Measurements from ENCODE around the gene SRD5A2. TPM values are rescaled to one million over a fixed set of nuclear protein-coding genes. Genes with fewer than 3 reads are reported as not detected.

The SRD5A2 gene
- total RNA-seq, 3 donors from 2014 or later, result not detected

DNA sequence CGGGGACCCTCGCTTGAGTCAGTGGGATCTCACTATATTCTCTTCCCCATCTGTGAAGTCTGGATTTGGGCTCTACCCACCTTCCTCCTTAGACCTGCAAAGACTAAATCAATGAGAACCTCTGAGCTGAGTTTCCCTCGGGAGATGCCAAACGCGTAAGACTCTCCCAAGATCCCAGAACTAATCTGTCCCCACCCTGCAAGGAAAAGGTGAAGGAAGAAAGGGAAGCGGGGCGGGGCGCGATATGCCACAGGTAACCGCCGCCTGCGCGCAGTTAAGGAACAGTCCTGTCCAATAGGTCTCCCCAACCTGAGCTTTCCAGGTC, 780 bp downstream of the SRD5A2 start:
- no peak for DNase-seq
- no peak for TF ChIP-seq CTCF (IDR thresholded peaks at IDR 0.05)
- intact Hi-C loops (cut with DNase I, micrococcal nuclease), result no loop called here

DNA sequence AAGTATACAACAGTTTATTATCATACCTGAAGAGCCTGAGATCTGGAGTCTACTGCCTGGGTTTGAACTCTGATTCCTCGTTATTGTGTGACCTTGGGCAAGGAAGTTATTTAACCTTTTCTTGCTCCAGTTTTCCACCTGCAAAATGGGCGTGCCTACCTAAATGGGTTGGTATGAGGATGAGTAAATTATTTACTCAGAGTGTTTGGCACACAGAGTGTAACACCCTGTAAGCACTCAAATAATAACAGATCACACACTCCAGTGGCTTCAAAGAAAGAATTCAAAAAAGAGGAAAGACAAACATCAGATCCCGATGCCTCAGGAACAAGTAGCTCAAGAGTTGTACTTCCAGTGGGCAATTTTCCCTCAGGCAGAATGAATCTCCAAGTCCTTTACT, 2.4 kb downstream of the SRD5A2 start:
- no peak for TF ChIP-seq CTCF (IDR thresholded peaks at IDR 0.05)
- ATAC-seq (no peak), DNase-seq (no peak)
- intact Hi-C loops (cut with DNase I, micrococcal nuclease), result no loop called here
- H3K4me1 ChIP-seq (ENCODE audit: low read depth), result no peaks in the 10 kb centered on the region
- H3K9me3 ChIP-seq, result no peaks in the 10 kb centered on the region
- H3K36me3 ChIP-seq (ENCODE audit: low read depth), result no peaks in the 10 kb centered on the region
- no peak overlapping the region for H3K4me3 ChIP-seq

More for the DNA sequence above, 780 bp downstream of the SRD5A2 start:
- Histone ChIP-seq H3K36me3 (ENCODE audit: low read depth) (no peaks in the 10 kb centered on the region), H3K4me3 (no peak overlapping the region), H3K9me3 (no peaks in the 10 kb centered on the region), H3K4me1 (ENCODE audit: low read depth) (no peaks in the 10 kb centered on the region)
- no peak for ATAC-seq

GRCh38 chr2:31577143-31577542, 3.6 kb downstream of the SRD5A2 start:
- intact Hi-C loops (cut with DNase I, micrococcal nuclease), result no loop called here
- no peaks in the 10 kb centered on the region for H3K36me3 ChIP-seq (ENCODE audit: low read depth)
- TF ChIP-seq CTCF (IDR thresholded peaks at IDR 0.05), result no peak
- H3K4me1 ChIP-seq (ENCODE audit: low read depth), result no peaks in the 10 kb centered on the region
- H3K4me3 ChIP-seq, result no peak overlapping the region
- ATAC-seq, result no peak
- DNase-seq, result no peak
- no peaks in the 10 kb centered on the region for H3K9me3 ChIP-seq

DNA sequence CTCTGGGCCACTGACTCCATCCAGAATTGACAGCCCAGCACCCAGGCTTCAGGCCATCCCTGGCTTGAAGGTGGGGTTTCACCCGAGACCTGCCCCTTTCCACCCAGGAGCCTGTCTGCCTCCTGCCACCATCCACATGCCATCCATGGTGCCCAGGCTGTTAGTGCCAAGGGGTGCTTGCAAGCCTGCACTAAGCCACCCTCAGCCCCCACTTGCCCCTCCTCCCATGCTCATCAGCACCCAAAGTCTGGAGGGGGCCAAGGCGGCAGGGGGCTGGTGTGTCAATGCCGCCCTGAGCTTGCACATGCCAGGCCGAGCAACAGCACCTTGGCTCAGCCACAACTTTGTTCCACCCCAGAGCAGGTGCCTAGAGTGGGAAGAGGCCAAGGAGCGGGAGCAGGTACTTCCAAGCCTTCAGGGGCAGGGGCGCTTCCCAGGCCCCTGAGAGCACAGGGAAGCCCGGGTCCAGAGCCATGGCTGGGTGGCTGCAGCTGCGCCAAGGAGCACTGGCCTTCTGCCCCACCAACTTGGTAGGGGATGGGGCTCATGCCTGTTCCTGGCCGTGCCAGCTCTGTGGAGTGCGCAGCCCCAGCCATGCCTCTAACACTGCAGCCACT, 12.0 kb downstream of the SRD5A2 start:
- DNase-seq (no peak), ATAC-seq (no peak)
- H3K9me3 ChIP-seq, result peaks cover 5% of the 10 kb centered on the region
- TF ChIP-seq CTCF (IDR thresholded peaks at IDR 0.05), result no peak
- no peak overlapping the region for H3K4me3 ChIP-seq
- H3K36me3 ChIP-seq (ENCODE audit: low read depth), result no peaks in the 10 kb centered on the region
- H3K4me1 ChIP-seq (ENCODE audit: low read depth), result no peaks in the 10 kb centered on the region
- intact Hi-C loops (cut with DNase I, micrococcal nuclease), result no loop called here

- Histone ChIP-seq H3K4me1 (ENCODE audit: low read depth) (no peaks in the 10 kb centered on the region), H3K4me3 (no peak overlapping the region), H3K9me3 (peaks cover 5% of the 10 kb centered on the region), H3K36me3 (ENCODE audit: low read depth) (no peaks in the 10 kb centered on the region)
- intact Hi-C loops (cut with DNase I, micrococcal nuclease), result no loop called here
- ATAC-seq (no peak), DNase-seq (no peak)
- no peak for TF ChIP-seq CTCF (IDR thresholded peaks at IDR 0.05)
These were observed 13.1 kb downstream of the SRD5A2 start for GRCh38 chr2:31567679-31568078.

GRCh38 chr2:31563273-31563839, 17.4 kb downstream of the SRD5A2 start:
- intact Hi-C loops (cut with DNase I, micrococcal nuclease), result no loop called here
- DNase-seq (no peak), ATAC-seq (no peak)
- Histone ChIP-seq H3K36me3 (ENCODE audit: low read depth) (no peaks in the 10 kb centered on the region), H3K4me3 (no peak overlapping the region), H3K9me3 (no peaks in the 10 kb centered on the region), H3K4me1 (ENCODE audit: low read depth) (no peaks in the 10 kb centered on the region)
- no peak for TF ChIP-seq CTCF (IDR thresholded peaks at IDR 0.05)
